VCaP (cell line): Measurements from ENCODE around the gene RRAD.

Experiments
- H3K27ac ChIP-seq: fragments of 450-650 bp; 2 replicates; pipeline ENCODE4 v1.5.1; 2017
- TF ChIP-seq, protein P1 (sequence below): fragments of 450-650 bp; conservative IDR thresholded peaks from 2 replicates; pipeline ENCODE4 v1.5.1; 2017; ENCODE audit warnings: mild to moderate bottlenecking, moderate library complexity

RRAD gene

DNA sequence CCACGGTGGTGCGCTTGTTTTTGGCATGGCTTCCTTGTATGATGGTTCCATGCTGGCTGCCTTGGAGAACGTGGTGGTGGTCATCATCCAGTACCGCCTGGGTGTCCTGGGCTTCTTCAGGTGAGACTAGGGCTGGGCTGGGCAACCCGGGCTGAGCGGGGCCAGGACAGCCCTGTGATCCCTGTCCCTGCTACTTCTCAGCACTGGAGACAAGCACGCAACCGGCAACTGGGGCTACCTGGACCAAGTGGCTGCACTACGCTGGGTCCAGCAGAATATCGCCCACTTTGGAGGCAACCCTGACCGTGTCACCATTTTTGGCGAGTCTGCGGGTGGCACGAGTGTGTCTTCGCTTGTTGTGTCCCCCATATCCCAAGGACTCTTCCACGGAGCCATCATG, 14.9 kb upstream of the RRAD start:
- TF ChIP-seq, protein P1, sequence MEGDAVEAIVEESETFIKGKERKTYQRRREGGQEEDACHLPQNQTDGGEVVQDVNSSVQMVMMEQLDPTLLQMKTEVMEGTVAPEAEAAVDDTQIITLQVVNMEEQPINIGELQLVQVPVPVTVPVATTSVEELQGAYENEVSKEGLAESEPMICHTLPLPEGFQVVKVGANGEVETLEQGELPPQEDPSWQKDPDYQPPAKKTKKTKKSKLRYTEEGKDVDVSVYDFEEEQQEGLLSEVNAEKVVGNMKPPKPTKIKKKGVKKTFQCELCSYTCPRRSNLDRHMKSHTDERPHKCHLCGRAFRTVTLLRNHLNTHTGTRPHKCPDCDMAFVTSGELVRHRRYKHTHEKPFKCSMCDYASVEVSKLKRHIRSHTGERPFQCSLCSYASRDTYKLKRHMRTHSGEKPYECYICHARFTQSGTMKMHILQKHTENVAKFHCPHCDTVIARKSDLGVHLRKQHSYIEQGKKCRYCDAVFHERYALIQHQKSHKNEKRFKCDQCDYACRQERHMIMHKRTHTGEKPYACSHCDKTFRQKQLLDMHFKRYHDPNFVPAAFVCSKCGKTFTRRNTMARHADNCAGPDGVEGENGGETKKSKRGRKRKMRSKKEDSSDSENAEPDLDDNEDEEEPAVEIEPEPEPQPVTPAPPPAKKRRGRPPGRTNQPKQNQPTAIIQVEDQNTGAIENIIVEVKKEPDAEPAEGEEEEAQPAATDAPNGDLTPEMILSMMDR = no peak
- no peak overlapping the region for H3K27ac ChIP-seq

DNA sequence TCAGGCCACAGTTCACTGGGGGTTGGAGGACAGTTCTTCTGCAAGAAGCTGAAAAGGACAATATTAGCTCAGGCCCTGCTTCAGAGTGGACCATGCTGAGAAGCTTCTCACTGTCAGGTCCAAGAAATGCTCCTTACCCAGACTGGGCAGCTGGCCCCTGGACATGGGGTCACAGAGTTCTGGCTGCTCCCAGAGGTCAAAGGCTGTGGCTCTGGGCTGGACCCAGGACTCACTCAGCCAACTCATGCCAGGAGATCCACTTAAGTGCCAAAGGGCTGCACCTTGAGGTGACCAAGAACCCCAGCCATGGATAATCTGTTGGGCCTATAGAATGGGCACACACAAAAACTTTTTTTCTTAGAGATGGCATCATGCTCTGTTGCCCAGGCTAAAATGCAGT, 14.0 kb upstream of the RRAD start:
- H3K27ac ChIP-seq = no peak overlapping the region
- TF ChIP-seq, protein P1 = no peak

DNA sequence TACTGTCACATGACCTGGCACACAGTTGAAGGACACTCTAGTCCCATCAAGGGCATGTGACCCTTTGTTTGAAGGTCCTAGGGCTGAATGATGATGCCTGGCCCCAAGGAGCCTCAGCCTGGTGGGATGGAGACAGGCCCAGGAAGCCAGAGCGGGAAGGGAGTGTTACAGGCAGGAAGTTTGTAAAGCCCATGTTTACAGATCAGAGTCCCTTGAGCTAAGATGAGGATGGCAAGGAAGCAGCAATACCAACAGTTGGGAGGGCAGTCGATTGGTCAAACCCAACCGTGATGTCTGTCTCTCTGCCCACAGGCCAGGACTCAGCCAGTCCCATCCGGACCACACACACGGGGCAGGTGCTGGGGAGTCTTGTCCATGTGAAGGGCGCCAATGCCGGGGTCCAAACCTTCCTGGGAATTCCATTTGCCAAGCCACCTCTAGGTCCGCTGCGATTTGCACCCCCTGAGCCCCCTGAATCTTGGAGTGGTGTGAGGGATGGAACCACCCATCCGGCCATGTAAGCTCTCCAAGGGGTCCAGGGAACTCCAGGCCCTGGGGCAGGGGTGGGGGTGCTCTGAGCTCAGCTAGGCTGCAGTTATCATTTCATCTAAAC, 12.5 kb upstream of the RRAD start:
- peak overlapping the region; percentile 20; the same call in 1 of the 2 replicates for H3K27ac ChIP-seq
- TF ChIP-seq, protein P1 = no peak

DNA sequence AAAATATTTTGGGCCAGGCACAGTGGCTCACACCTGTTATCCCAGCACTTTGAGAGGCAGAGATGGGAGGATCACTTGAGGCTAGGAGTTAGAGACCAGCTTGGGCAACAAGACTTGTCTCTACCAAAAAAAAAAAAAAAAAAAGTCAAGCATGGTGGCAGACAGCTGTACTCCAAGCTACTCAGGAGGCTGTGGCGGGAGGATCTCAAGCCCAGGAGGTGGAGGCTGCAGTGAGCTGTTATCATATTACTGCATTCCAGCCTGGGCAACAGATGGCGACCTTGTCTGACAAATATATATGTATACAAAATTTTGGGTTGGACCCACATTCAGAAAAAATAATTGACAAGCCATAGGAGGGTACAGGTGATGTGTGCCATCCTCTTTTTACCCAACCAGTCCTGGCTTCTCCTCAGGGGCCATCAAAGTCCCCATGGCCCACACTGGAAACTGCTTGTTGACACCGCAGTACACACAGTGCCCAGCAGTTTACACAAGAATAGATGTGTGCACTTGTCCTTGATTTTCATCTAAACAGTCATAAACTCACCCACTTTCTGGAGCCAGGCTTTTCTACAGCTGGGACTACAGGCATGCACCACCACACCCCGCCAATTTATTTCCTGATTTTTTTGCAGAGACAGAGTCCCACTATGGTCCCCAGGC, 11.7 kb upstream of the RRAD start:
- H3K27ac ChIP-seq = peak overlapping the region; percentile 20; the same call in 1 of the 2 replicates

DNA sequence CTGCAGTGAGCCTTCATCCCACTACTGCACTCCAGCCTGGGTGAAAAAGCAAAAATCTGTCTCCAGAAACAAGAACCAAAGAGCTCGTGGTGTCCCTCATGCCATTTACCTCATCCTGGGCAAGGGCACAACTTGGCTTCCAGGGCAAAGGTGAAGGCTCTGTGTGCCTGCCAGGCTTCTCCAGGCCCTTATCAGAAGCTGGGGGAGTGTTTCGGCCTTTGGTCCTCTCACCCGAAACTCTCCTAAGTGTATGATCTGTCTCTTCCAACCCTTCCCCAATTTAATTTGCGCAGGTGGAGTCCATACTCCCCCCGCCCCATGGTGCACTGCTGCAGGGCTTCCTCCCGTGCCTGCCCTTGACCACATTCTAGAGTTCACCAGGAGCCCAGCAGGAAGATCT, 11.1 kb upstream of the RRAD start:
- H3K27ac ChIP-seq = no peak overlapping the region; the same call in 1 of the 2 replicates
- TF ChIP-seq, protein P1 = no peak

More for the DNA sequence above, 11.7 kb upstream of the RRAD start:
- TF ChIP-seq, protein P1 = no peak

DNA sequence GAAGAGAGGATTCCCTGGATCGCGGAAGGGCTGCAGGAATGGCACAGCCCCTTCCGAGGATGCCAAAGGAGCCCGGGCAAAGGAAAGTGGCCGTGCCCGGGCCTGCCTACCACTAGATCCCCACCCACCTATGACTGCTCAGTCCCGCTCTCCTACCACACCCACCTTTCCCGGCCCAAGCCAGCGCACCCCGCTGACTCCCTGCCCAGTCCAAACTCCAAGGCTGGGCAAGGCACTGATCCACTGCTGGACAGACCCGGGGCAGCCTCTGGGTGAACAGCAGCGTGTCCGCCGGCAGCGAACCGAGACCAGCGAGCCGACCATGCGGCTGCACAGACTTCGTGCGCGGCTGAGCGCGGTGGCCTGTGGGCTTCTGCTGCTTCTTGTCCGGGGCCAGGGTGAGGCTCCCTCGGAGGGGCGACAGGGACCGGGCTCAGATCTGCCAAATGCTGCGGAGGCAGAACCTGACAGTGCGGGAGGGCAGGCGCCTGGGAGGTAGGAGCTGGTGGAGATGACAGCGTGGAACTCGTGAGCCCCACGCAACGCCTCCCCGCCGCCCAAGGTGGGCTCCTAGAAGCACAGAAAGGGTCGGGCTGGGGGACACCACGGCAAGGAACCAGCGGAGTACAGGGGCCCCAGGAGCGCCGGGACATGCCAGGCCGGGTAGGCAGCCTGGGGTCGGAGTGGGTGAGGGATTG, 10.1 kb upstream of the RRAD start, which contains the start of gene CES2:
TSS of gene CES2 (plus strand) at position 203 of the 698 bp plus-strand sequence. CDS start at position 323, 120 bp downstream.
- H3K27ac ChIP-seq = peak within 1 kb of the TSS; percentile 78
- TF ChIP-seq, protein P1 = no peak

DNA sequence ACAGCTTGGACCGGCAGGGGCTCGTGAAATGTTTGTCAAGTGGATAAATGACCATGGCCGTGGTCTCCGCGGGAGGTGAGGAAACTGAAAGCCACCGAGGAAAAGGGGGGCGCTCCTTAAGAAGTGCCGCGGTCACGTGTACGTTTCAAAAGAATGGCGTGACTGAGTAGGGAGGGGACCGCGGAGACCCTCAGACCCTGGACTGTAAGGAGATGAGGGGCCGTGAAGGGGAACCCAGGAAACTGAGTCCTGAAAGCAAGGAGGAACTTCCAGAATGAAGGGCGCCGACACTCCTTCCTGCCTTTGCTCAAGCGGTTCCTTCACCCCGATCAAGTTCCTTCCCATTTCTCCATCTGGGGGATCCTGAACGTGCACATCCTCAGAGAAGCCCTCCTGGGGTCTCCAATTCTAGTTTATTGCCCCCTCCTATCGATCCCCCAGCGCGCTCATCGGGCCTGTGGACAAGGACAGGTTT, 9.5 kb upstream of the RRAD start:
- peak overlapping the region; percentile 78 for H3K27ac ChIP-seq
